H1 (cell line): ENCODE results near the gene PBXIP1. TPM values are rescaled to one million over a fixed set of nuclear protein-coding genes. Genes with fewer than 3 reads are reported as not detected.

Experiments
- ASH2L ChIP-seq: fragments of 200-600, 300-600 bp; sonication (generic); IDR thresholded peaks from one replicate; pipeline ENCODE4 v1.7.1; 2017; ENCODE audit warnings: low read length
- KDM1A ChIP-seq: fragments of 200-600, 300-600 bp; sonication (generic); IDR thresholded peaks from 2 replicates; pipeline ENCODE4 v1.7.1; 2016; ENCODE audit warnings: mild to moderate bottlenecking, low read length, borderline replicate concordance
- SIRT6 ChIP-seq: IDR thresholded peaks from one replicate; pipeline ENCODE4 v1.7.1; 2012; ENCODE audit warnings: low read length, inconsistent platforms
- SP2 ChIP-seq: IDR thresholded peaks from 2 replicates; pipeline ENCODE4 v1.6.1; 2012; ENCODE audit warnings: mild to moderate bottlenecking, low read length, inconsistent platforms
- SRF ChIP-seq: IDR thresholded peaks from 2 replicates; pipeline ENCODE4 v1.6.1; 2011; ENCODE audit warnings: mild to moderate bottlenecking, low read depth, low read length, moderate library complexity
- SUZ12 ChIP-seq: fragments of 200-600 bp; sonication (generic); IDR thresholded peaks from 2 replicates; pipeline ENCODE4 v1.6.1; 2012; ENCODE audit warnings: mild to moderate bottlenecking, inconsistent platforms, low read length, moderate library complexity, mixed read lengths
- polyA plus RNA-seq, 7 experiments: library from polyadenylated mRNA; depleted of rRNA in 3 of 7; stranded (reverse) in 5 of 7; unstranded in 2 of 7; fragments of >200 nt in 5 of 7; fragments of 200-250 nt in 2 of 7; gene quantifications; 1 replicate in 5 of 7; 2 replicates in 1 of 7; 4 replicates in 1 of 7; pipeline versions ENCODE4 v1.2.1 to v1.2.3, GENCODE V29; 2011 to 2013; ENCODE audit warnings: missing spikeins in 2 of 7, mixed read lengths in 2 of 7
- total RNA-seq: library from RNA; stranded (reverse); fragmentation: NEBNext Ultra II Directional; extraction: Animal tissue kit (Norgen Biotek cat#: 25700); gene quantifications from 2 replicates; pipeline ENCODE4 v1.2.1, GENCODE V29; 2021

The PBXIP1 gene
- total and polyA plus RNA-seq, 2 of the 8 experiments (the other 6 are each of a cell fraction or from before 2014, with no cell fraction given) = 12.0 to 19.8 TPM

DNA sequence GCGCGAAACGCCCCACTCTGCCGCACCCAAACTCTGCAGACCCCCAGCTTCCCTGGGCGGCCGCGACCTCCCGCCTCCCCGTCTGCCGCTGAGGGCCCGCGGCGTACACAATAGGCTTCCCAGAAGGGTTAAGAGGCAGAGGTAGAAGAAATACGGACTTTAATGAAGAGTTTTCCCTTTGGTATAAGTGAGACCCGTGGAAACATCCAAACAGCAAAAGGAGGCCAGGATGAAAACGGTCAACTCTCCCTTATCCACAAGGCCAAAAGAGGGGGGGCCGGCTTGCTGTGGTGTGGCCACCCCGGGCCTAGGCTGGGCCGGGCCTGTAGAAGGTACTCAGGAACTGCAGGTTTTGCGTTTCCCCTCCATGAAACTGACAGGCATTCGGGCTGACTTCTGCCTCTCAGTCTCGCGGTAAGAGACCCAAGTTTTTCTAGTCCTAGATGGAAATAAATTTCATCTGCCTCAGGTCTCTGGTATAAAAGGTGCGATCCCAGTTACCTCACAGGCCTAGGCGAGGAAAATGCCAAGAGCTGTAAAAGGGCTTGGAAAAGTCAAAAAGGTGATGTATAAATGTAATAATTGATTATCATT lies 6.4 kb upstream of the PBXIP1 start (continued):
- TF ChIP-seq KDM1A = no peak
- TF ChIP-seq SP2 = no peak
- no peak for TF ChIP-seq SRF
- TF ChIP-seq ASH2L = peak; percentile 9
- no peak for TF ChIP-seq SIRT6
- no peak for TF ChIP-seq SUZ12
